Activated CD4-positive, CD25-positive, alpha-beta regulatory T cell treated with anti-CD3 and anti-CD28 coated beads, Interleukin-2, amount 50 U/mL, for 24 hours (primary cell): Measurements from ENCODE around the gene GCLC.

Experiments
- ATAC-seq, 2 donors: fragments of 150-1000 bp; cut with Tn5 transposase; one replicate each; pipeline ENCODE4 v1.10.0; 2021; ENCODE audit warnings: mild to moderate bottlenecking in 1 of 2, moderate library complexity in 1 of 2

GCLC gene

GRCh38 chr6:53523511-53524454 lies 21.1 kb downstream of the GCLC start:
- no peak for ATAC-seq

DNA sequence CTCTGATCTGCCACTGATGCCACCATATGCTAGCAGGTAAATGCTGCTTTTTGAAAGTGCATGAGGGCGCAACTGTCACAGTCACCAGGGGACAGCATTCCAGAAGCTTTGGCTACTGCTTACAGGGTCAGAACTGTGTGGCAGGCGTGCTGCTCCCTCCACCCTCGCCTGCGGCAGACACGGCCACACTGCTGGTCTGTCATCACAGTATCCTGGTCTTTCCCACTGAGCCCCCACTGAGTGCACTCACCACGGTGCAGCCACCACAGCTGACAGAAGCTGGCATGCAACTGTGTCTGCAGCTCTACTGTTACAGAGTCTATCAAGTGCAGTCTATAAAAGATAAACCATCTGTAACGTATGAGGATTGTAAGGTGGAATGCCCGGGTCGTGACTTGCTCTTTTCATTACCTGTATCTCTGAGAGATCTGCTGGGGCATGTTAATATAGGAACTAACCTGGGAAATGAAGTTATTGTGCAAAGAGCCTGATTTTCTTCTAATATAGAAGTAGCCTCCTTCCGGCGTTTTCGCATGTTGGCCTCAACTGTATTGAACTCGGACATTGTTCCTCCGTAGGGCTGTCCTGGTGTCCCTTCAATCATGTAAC lies 24.5 kb downstream of the GCLC start:
- no peak for ATAC-seq

GRCh38 chr6:53518862-53519261 lies 26.0 kb downstream of the GCLC start:
- ATAC-seq = no peak

DNA sequence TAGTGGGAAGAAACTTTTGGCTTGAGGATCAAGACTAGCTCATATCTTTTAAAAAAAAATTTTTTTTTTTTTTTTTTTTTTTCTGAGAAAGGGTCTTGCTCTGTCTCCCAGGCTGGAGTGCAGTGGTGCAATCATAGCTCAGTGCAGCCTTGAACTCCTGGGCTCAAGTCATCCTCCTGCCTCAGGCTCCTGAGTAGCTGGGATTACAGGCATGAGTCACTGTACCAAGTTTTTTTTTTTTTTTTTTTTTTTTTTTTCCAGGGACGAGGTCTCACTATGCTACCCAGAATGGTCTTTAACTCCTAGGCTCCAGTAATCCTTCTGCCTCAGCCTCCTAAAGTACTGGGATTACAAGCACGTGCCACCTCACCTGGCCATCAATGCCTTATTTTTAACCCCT lies 27.9 kb downstream of the GCLC start:
- no peak for ATAC-seq

GRCh38 chr6:53514677-53515076 lies 30.2 kb downstream of the GCLC start:
- ATAC-seq = no peak

DNA sequence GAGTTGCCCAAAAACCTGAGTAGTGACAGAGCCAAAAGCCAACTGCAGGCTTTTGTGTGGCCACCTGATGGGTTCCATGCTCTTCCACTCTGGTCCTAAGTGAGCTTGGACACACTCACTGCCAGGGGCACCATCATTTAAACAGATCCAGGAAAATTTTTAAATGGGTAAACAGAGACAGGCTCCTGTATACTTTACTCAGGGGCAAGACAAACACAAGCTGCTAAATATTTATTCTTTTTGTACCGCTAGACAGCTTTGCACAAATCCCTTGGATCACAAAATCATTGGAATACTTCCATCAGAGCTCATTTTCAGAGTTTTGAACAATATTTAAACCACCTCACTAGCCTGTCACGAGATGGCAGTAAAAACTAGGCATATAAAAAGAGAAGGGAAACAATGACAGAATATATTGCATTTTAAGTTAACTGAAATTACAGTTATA lies 31.4 kb downstream of the GCLC start:
- ATAC-seq = no peak

DNA sequence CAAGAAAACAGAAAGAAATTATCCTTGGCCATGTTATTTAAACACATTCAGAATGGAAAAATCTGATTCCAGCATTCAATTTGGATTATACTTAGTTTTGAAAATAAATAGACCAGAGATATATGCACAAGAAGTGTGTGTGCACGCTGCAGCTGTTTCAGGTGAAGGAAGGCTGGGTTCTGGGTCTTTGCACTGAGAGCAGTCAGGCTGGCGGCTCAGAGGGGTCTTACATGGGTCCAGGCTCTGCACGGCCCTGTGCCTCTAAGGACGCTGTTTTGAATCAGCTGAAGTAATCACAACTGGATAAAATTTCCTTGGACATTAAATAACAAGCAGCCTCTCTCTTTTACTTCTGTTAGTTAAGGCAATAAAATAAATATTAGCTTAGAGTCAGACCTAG lies 31.8 kb downstream of the GCLC start:
- no peak for ATAC-seq

- ATAC-seq = no peak
Observed at GRCh38 chr6:53512626-53513025, 32.3 kb downstream of the GCLC start.

DNA sequence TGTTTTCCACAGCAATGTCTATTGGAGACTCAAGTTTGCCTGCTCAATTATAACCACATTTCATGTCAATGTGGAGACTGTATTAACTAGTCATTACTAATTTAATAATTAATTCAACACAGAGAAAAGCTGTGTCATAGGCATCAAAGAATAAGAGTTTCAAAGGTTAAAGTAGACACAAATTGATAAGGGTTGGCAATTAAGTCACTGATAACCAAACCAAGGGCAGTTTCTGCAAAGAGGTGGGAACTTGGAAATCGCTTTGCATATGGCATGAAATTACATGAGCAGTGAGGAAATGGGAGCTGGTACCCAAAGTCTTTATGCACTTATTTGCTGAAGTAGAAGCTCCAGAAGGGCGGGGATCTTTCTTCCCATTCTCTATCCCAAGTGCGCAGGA lies 34.2 kb downstream of the GCLC start:
- ATAC-seq = no peak

DNA sequence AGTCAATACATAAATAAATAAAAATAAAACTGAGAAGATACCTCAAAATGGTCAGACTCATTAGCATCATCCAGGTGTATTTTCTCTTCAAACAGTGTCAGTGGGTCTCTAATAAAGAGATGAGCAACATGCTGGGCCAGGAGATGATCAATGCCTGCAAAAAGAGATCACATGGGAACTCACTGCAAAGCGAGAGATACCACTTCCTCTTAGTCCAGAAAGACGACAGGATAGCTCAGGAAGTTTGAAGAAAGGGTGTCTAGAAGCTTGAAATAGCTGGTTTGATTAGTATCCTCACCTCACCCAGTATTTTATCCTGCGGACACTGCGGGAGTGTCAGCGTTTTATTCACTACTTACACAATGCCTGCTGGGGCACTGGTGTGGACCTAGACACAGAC lies 38.0 kb downstream of the GCLC start:
- no peak for ATAC-seq

DNA sequence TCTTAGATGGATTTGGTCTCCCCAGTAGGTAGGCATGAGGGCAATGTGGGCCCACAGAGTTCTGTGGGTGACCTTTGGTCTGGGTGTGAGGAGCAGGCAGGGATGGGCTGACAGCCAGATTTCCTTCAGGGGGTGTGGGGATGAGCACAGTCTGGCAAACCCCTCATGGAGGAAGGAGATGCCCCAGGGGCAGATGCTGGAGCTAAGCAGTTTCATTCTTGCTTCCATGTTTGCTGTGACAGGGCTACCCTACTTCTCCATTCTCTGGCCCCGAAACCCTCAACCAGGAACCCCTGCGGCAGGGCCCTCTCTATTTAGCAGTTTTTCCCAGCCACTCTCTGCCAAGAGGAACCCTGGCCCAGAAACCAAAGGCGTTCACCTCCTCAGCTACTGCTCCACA lies 40.4 kb downstream of the GCLC start:
- no peak for ATAC-seq

- no peak for ATAC-seq
Observed at GRCh38 chr6:53503060-53503459, 41.8 kb downstream of the GCLC start.

- no peak for ATAC-seq
Observed at GRCh38 chr6:53501432-53501831, 43.5 kb downstream of the GCLC start.

- ATAC-seq = no peak
Observed at GRCh38 chr6:53500095-53500494, 44.8 kb downstream of the GCLC start.

GRCh38 chr6:53499094-53499493 lies 45.8 kb downstream of the GCLC start:
- ATAC-seq = no peak

GRCh38 chr6:53498649-53499048 lies 46.3 kb downstream of the GCLC start:
- ATAC-seq = no peak

DNA sequence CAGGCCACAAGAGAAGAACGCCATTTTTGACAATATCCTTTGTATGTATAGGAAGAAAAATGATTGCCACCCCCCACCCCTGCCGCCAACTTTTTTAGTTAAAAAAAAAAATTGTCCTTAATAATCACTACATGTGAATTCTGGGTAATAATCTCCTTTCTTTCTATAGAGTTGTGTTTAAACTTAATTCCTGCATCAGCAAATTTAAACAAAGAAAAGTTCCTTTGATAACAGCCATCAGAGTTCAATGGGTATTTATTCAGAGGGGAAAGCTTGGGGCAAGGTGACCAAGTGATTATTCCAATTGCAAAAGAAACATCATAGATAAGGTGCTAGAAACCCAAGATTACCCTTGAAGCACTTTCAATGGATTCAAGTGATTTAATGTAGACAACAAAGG lies 47.0 kb downstream of the GCLC start:
- ATAC-seq = no peak

- no peak for ATAC-seq
Observed at GRCh38 chr6:53496797-53497375, 48.0 kb downstream of the GCLC start.

- ATAC-seq = no peak
Observed at GRCh38 chr6:53495506-53496499, 49.1 kb downstream of the GCLC start.

DNA sequence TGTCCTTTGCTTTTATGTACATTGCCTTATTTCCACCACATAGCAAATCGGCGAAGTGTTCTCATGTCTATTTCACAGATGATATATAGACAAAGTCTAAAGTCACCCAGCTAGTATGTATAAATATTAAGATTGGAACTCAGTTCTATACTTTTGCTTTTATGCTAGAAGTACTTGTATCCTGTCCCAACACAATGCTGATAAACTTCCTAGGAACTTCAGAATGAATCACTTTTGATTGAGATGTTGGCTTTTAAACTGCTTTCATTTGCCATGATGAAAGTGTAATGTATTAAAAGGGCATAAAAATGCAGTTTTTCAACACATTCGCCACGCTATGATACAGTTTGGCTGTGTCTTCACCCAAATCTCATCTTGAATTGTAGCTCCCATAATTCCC lies 50.8 kb downstream of the GCLC start:
- ATAC-seq = no peak

DNA sequence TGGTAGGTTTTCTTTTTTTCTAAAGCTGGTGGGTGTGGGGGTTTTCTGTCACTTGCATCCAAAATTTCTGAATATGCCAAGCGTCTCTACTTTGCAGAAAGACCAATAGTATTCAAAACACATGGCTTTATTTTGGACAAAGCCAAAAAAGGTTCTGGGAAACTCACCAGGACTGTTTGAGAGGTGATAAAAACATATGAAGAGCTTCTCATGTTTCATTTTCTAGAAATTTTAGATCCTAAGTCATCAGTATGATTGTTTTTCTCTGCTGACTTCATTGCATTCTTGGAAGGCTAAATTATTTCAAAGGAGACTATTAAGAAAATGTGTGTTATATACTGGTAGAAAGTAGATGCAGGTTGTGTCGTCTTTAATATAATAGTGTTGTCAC lies 51.3 kb downstream of the GCLC start:
- ATAC-seq = no peak

GRCh38 chr6:53492860-53493634 lies 51.9 kb downstream of the GCLC start:
- ATAC-seq = peak; percentile 97 to 98
